WERI-Rb-1 (cell line): Measurements from ENCODE around the gene GALNT13.

ENCODE experiments used
- DNase-seq: peaks from one replicate; pipeline ENCODE4 v3.0.0-alpha.2; 2020
- H3K27ac ChIP-seq: fragments of 250-450 bp; sonication (Bioruptor Pico); 2 replicates; pipeline ENCODE4 v1.5.1; 2020; ENCODE audit warnings: mild to moderate bottlenecking, moderate library complexity
- H3K27me3 ChIP-seq: fragments of 250-450 bp; sonication (Bioruptor Pico); 2 replicates; pipeline ENCODE4 v1.5.1; 2021; ENCODE audit warnings: mild to moderate bottlenecking, low read depth, moderate library complexity; ENCODE audit not compliant: insufficient read depth, severe bottlenecking
- H3K36me3 ChIP-seq: fragments of 250-450 bp; sonication (Bioruptor Pico); 2 replicates; pipeline ENCODE4 v1.5.1; 2020; ENCODE audit warnings: mild to moderate bottlenecking, moderate library complexity
- H3K4me3 ChIP-seq: 2 replicates; pipeline ENCODE4 v1.5.1; 2011; ENCODE audit warnings: low read depth, mild to moderate bottlenecking, control low read depth, low read length
- H3K9me3 ChIP-seq: fragments of 250-450 bp; sonication (Bioruptor Pico); 2 replicates; pipeline ENCODE4 v1.5.1; 2021; ENCODE audit warnings: mild to moderate bottlenecking, moderate library complexity; ENCODE audit not compliant: severe bottlenecking
- CTCF ChIP-seq: IDR thresholded peaks from 2 replicates; pipeline ENCODE4 v1.5.1; 2011; ENCODE audit warnings: low read depth, mild to moderate bottlenecking, control low read depth, inconsistent platforms, low read length

The GALNT13 gene

GRCh38 chr2:153875801-153876466 lies 4.2 kb downstream of the GALNT13 start:
- no peak for DNase-seq
- no peak for TF ChIP-seq CTCF

GRCh38 chr2:153880926-153881325 lies 9.2 kb downstream of the GALNT13 start:
- no peak overlapping the region for H3K4me3 ChIP-seq
- TF ChIP-seq CTCF, result no peak
- no peaks in the 10 kb centered on the region for H3K36me3 ChIP-seq
- H3K27ac ChIP-seq, result no peak overlapping the region
- no peaks in the 10 kb centered on the region for H3K9me3 ChIP-seq
- DNase-seq, result no peak
- H3K27me3 ChIP-seq, result no peaks in the 10 kb centered on the region

More at GRCh38 chr2:153875801-153876466, 4.2 kb downstream of the GALNT13 start:
- no peak overlapping the region for H3K27ac ChIP-seq
- no peak overlapping the region for H3K4me3 ChIP-seq
- H3K27me3 ChIP-seq, result peaks cover 26% of the 10 kb centered on the region
- no peaks in the 10 kb centered on the region for H3K36me3 ChIP-seq
- no peaks in the 10 kb centered on the region for H3K9me3 ChIP-seq

- Histone ChIP-seq H3K36me3 (no peaks in the 10 kb centered on the region), H3K27me3 (no peaks in the 10 kb centered on the region), H3K27ac (no peak overlapping the region), H3K4me3 (no peak overlapping the region), H3K9me3 (no peaks in the 10 kb centered on the region)
- TF ChIP-seq CTCF, result no peak
- no peak for DNase-seq
Measured at GRCh38 chr2:153886833-153887232, 15.1 kb downstream of the GALNT13 start.

- H3K27ac ChIP-seq, result no peak overlapping the region
- H3K9me3 ChIP-seq, result no peaks in the 10 kb centered on the region
- no peaks in the 10 kb centered on the region for H3K36me3 ChIP-seq
- H3K4me3 ChIP-seq, result no peak overlapping the region
- DNase-seq, result no peak
- no peak for TF ChIP-seq CTCF
- no peaks in the 10 kb centered on the region for H3K27me3 ChIP-seq
Measured at GRCh38 chr2:153890576-153890975, 18.9 kb downstream of the GALNT13 start.

GRCh38 chr2:153891051-153891450 lies 19.3 kb downstream of the GALNT13 start:
- no peak overlapping the region for H3K4me3 ChIP-seq
- no peak overlapping the region for H3K27ac ChIP-seq
- no peak for TF ChIP-seq CTCF
- no peaks in the 10 kb centered on the region for H3K9me3 ChIP-seq
- DNase-seq, result no peak
- no peaks in the 10 kb centered on the region for H3K36me3 ChIP-seq
- H3K27me3 ChIP-seq, result no peaks in the 10 kb centered on the region
